Measurements from ENCODE around the gene HIP1R. TPM values are rescaled to one million over a fixed set of nuclear protein-coding genes. Genes with fewer than 3 reads are reported as not detected.

The HIP1R gene
- total RNA-seq, 2 donors from 2014 or later: 61.5 to 67.4 TPM

GRCh38 chr12:122847516-122847836 lies 12.2 kb downstream of the HIP1R start:
- H3K27ac Mint-ChIP-seq: no peak overlapping the region

GRCh38 chr12:122847921-122848421 lies 12.7 kb downstream of the HIP1R start:
- DNase-seq (no peak), ATAC-seq (no peak)
- Mint-ChIP-seq H3K27me3 (no peaks in the 10 kb centered on the region), H3K36me3 (ENCODE audit: low read depth) (no peaks in the 10 kb centered on the region), H3K4me3 (no peak overlapping the region), H3K4me1 (peaks cover 2% of the 10 kb centered on the region), H3K27ac (no peak overlapping the region)
- H3K9me3 ChIP-seq (ENCODE audit: control insufficient read depth, low read length, poor library complexity, severe bottlenecking): no peaks in the 10 kb centered on the region

More at GRCh38 chr12:122847516-122847836, 12.2 kb downstream of the HIP1R start:
- H3K9me3 ChIP-seq (ENCODE audit: control insufficient read depth, low read length, poor library complexity, severe bottlenecking): no peaks in the 10 kb centered on the region
- Mint-ChIP-seq H3K4me1 (peaks cover 1% of the 10 kb centered on the region), H3K36me3 (ENCODE audit: low read depth) (no peaks in the 10 kb centered on the region), H3K27me3 (no peaks in the 10 kb centered on the region), H3K4me3 (no peak overlapping the region)
- ATAC-seq (no peak), DNase-seq (no peak)

- H3K9me3 ChIP-seq (ENCODE audit: control insufficient read depth, low read length, poor library complexity, severe bottlenecking): no peaks in the 10 kb centered on the region
- DNase-seq (no peak), ATAC-seq (no peak)
- H3K4me1 Mint-ChIP-seq: peaks cover 2% of the 10 kb centered on the region
- no peak overlapping the region for H3K27ac Mint-ChIP-seq
- no peak overlapping the region for H3K4me3 Mint-ChIP-seq
- no peaks in the 10 kb centered on the region for H3K27me3 Mint-ChIP-seq
- no peaks in the 10 kb centered on the region for H3K36me3 Mint-ChIP-seq (ENCODE audit: low read depth)
Observed at GRCh38 chr12:122848471-122849351, 13.5 kb downstream of the HIP1R start.

GRCh38 chr12:122849352-122850047 lies 14.2 kb downstream of the HIP1R start:
- Mint-ChIP-seq H3K36me3 (ENCODE audit: low read depth) (no peaks in the 10 kb centered on the region), H3K4me1 (peaks cover 2% of the 10 kb centered on the region), H3K4me3 (no peak overlapping the region), H3K27ac (no peak overlapping the region), H3K27me3 (no peaks in the 10 kb centered on the region)
- ATAC-seq (no peak), DNase-seq (no peak)
- H3K9me3 ChIP-seq (ENCODE audit: control insufficient read depth, low read length, poor library complexity, severe bottlenecking): no peaks in the 10 kb centered on the region

GRCh38 chr12:122850048-122850445 lies 14.8 kb downstream of the HIP1R start:
- ATAC-seq (no peak), DNase-seq (no peak)

GRCh38 chr12:122850695-122851350 lies 15.6 kb downstream of the HIP1R start:
- peaks cover 4% of the 10 kb centered on the region for H3K4me1 Mint-ChIP-seq
- ATAC-seq (no peak), DNase-seq (no peak)
- H3K36me3 Mint-ChIP-seq (ENCODE audit: low read depth): no peaks in the 10 kb centered on the region
- no peak overlapping the region for H3K4me3 Mint-ChIP-seq
- H3K9me3 ChIP-seq (ENCODE audit: control insufficient read depth, low read length, poor library complexity, severe bottlenecking): no peaks in the 10 kb centered on the region
- H3K27ac Mint-ChIP-seq: no peak overlapping the region
- no peaks in the 10 kb centered on the region for H3K27me3 Mint-ChIP-seq

More at GRCh38 chr12:122850048-122850445, 14.8 kb downstream of the HIP1R start:
- no peaks in the 10 kb centered on the region for H3K27me3 Mint-ChIP-seq
- H3K4me3 Mint-ChIP-seq: no peak overlapping the region
- no peaks in the 10 kb centered on the region for H3K36me3 Mint-ChIP-seq (ENCODE audit: low read depth)
- peaks cover 2% of the 10 kb centered on the region for H3K4me1 Mint-ChIP-seq
- H3K27ac Mint-ChIP-seq: no peak overlapping the region
- H3K9me3 ChIP-seq (ENCODE audit: control insufficient read depth, low read length, poor library complexity, severe bottlenecking): no peaks in the 10 kb centered on the region

- no peaks in the 10 kb centered on the region for H3K27me3 Mint-ChIP-seq
- H3K4me3 Mint-ChIP-seq: no peak overlapping the region
- H3K27ac Mint-ChIP-seq: no peak overlapping the region
- peaks cover 4% of the 10 kb centered on the region for H3K4me1 Mint-ChIP-seq
- ATAC-seq: no peak
- H3K36me3 Mint-ChIP-seq (ENCODE audit: low read depth): peaks cover 2% of the 10 kb centered on the region
- DNase-seq: no peak
- H3K9me3 ChIP-seq (ENCODE audit: control insufficient read depth, low read length, poor library complexity, severe bottlenecking): no peaks in the 10 kb centered on the region
Observed at GRCh38 chr12:122851820-122852219, 16.6 kb downstream of the HIP1R start.

- peaks cover 4% of the 10 kb centered on the region for H3K4me1 Mint-ChIP-seq
- H3K27me3 Mint-ChIP-seq: no peaks in the 10 kb centered on the region
- peaks cover 2% of the 10 kb centered on the region for H3K36me3 Mint-ChIP-seq (ENCODE audit: low read depth)
- no peaks in the 10 kb centered on the region for H3K9me3 ChIP-seq (ENCODE audit: control insufficient read depth, low read length, poor library complexity, severe bottlenecking)
- ATAC-seq: no peak
- DNase-seq: no peak
- H3K4me3 Mint-ChIP-seq: no peak overlapping the region
- H3K27ac Mint-ChIP-seq: no peak overlapping the region
Observed at GRCh38 chr12:122852336-122853275, 17.3 kb downstream of the HIP1R start.

- DNase-seq (no peak), ATAC-seq (no peak)
- Mint-ChIP-seq H3K36me3 (ENCODE audit: low read depth) (peaks cover 2% of the 10 kb centered on the region), H3K4me3 (no peak overlapping the region), H3K27me3 (no peaks in the 10 kb centered on the region), H3K4me1 (peaks cover 4% of the 10 kb centered on the region), H3K27ac (no peak overlapping the region)
- H3K9me3 ChIP-seq (ENCODE audit: control insufficient read depth, low read length, poor library complexity, severe bottlenecking): no peaks in the 10 kb centered on the region
Observed at GRCh38 chr12:122853582-122854245, 18.5 kb downstream of the HIP1R start.

- no peak overlapping the region for H3K27ac Mint-ChIP-seq
- peaks cover 4% of the 10 kb centered on the region for H3K4me1 Mint-ChIP-seq
- H3K4me3 Mint-ChIP-seq: no peak overlapping the region
- DNase-seq (no peak), ATAC-seq (no peak)
- H3K27me3 Mint-ChIP-seq: no peaks in the 10 kb centered on the region
- peaks cover 2% of the 10 kb centered on the region for H3K36me3 Mint-ChIP-seq (ENCODE audit: low read depth)
- H3K9me3 ChIP-seq (ENCODE audit: control insufficient read depth, low read length, poor library complexity, severe bottlenecking): no peaks in the 10 kb centered on the region
Observed at GRCh38 chr12:122854554-122854953, 19.3 kb downstream of the HIP1R start.

- DNase-seq: no peak
- no peak overlapping the region for H3K4me3 Mint-ChIP-seq
Observed at GRCh38 chr12:122855071-122855829, 20.0 kb downstream of the HIP1R start.

More at GRCh38 chr12:122855071-122855829, 20.0 kb downstream of the HIP1R start:
- H3K27ac Mint-ChIP-seq: no peak overlapping the region
- ATAC-seq: no peak
- H3K4me1 Mint-ChIP-seq: peaks cover 4% of the 10 kb centered on the region
- peaks cover 2% of the 10 kb centered on the region for H3K36me3 Mint-ChIP-seq (ENCODE audit: low read depth)
- H3K27me3 Mint-ChIP-seq: no peaks in the 10 kb centered on the region
- no peaks in the 10 kb centered on the region for H3K9me3 ChIP-seq (ENCODE audit: control insufficient read depth, low read length, poor library complexity, severe bottlenecking)
